HL-60 (cell line): ENCODE results near the gene TCAP.

ENCODE experiments used
- CTCF ChIP-seq: IDR thresholded peaks from one replicate; pipeline ENCODE4 v1.5.1; 2011; ENCODE audit warnings: low read length, control low read depth, inconsistent platforms; ENCODE audit not compliant: insufficient read depth
- GABPA ChIP-seq: IDR thresholded peaks from 2 replicates; pipeline ENCODE4 v1.6.1; 2012; ENCODE audit warnings: low read depth
- POLR2AphosphoS5 ChIP-seq: IDR thresholded peaks from 2 replicates; pipeline ENCODE4 v1.6.1; 2012; ENCODE audit warnings: low read depth
- REST ChIP-seq: IDR thresholded peaks from 2 replicates; pipeline ENCODE4 v1.6.1; 2012; ENCODE audit warnings: low read depth; ENCODE audit not compliant: insufficient replicate concordance
- SPI1 ChIP-seq: IDR thresholded peaks from 2 replicates; pipeline ENCODE4 v1.6.1; 2012; ENCODE audit warnings: low read depth, mild to moderate bottlenecking, borderline replicate concordance

- TF ChIP-seq CTCF (no peak), REST (no peak), POLR2AphosphoS5 (no peak), GABPA (no peak), SPI1 (no peak)
Observed at GRCh38 chr17:39677072-39677471, 11.9 kb downstream of the TCAP start.
